ENCODE results near the gene PARD3.
"Not testable (repeated sequence)": the region's sequence is repeated elsewhere in the genome, so short reads cannot be mapped to it uniquely, and the experiment has no call there.

Gene PARD3

GRCh38 chr10:34097682-34098081 lies 717.4 kb downstream of the PARD3 start:
- no peak for DNase-seq (ENCODE audit: low spot score)

- DNase-seq (ENCODE audit: low spot score): no peak
Measured at GRCh38 chr10:34094961-34095360, 720.1 kb downstream of the PARD3 start.

GRCh38 chr10:34094146-34094696 lies 720.9 kb downstream of the PARD3 start:
- no peak for DNase-seq (ENCODE audit: low spot score)

DNA sequence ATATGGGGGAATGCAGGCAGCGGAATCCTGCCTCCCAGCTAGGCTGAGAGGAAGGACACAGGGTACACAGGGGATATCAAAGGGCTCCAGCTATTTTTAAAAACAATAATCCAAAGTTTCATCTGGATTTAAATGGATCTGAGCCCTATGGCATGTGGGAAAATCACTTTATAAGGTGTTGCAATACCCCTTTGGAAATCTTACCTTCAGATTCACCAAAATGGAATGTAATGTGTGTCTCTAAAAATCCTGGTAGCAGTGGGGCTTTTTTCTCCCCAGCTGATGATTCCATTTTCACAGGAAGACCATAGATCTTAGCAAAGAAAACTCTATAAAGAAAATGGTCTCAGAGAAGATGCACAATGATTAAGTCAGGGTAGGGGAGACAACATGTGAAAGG lies 722.2 kb downstream of the PARD3 start:
- peak; percentile 47 for DNase-seq (ENCODE audit: low spot score)

- DNase-seq (ENCODE audit: low spot score): no peak
Measured at GRCh38 chr10:34091635-34092195, 723.4 kb downstream of the PARD3 start.

GRCh38 chr10:34089253-34089652 lies 725.8 kb downstream of the PARD3 start:
- no peak for DNase-seq (ENCODE audit: low spot score)

DNA sequence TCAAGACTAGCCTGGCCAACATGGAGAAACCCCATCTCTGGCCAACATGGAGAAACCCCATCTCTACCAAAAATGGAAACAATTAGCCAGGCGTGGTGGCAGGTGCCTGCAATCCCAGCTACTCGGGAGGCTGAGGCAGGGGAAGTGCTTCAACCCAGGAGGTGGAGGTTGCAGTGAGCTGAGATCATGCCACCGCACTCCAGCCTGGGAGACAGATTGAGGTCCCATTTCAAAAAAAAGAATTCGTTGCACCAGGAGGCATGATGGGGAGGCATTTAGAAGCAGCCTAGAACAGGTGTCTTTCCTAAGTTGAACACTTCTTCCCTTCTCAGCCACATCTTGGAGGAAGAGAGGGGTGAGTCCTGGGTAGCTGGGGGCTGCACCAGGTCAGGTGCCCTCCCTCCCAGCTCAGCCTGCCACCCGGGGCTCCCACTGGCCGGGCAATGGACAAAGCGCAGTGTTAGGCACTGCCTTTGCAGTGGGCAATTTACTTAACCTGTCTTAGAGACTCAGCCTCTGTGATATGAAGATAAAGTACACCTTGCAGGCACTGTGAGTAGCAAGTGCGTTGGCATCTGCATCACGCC lies 726.8 kb downstream of the PARD3 start:
- DNase-seq (ENCODE audit: low spot score): no peak

- DNase-seq (ENCODE audit: low spot score): no peak
Measured at GRCh38 chr10:34087095-34087418, 728.0 kb downstream of the PARD3 start.

DNA sequence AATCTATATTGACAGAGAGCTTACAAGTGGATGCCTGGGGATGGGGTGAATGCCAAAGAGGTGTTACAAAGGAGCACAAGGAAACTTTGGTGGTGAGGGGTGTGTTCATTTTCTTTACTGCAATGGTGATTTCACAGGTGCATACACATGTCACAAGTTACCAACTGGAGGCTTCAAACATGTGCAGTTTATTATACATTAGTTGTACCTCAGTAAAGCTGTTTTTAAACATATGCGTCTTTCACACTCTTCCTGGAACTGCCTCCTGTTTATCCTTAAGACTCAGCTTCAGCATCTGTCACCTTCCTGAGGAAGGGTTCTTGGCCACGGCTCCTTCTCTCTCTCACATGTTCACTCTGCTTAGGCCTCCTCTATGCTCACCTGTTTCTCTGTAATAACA lies 731.5 kb downstream of the PARD3 start:
- no peak for DNase-seq (ENCODE audit: low spot score)

- DNase-seq (ENCODE audit: low spot score): no peak
Measured at GRCh38 chr10:34081948-34082347, 733.1 kb downstream of the PARD3 start.

GRCh38 chr10:34081347-34081743 lies 733.8 kb downstream of the PARD3 start:
- no peak for DNase-seq (ENCODE audit: low spot score)

- no peak for DNase-seq (ENCODE audit: low spot score)
Measured at GRCh38 chr10:34080485-34081346, 734.4 kb downstream of the PARD3 start.

DNA sequence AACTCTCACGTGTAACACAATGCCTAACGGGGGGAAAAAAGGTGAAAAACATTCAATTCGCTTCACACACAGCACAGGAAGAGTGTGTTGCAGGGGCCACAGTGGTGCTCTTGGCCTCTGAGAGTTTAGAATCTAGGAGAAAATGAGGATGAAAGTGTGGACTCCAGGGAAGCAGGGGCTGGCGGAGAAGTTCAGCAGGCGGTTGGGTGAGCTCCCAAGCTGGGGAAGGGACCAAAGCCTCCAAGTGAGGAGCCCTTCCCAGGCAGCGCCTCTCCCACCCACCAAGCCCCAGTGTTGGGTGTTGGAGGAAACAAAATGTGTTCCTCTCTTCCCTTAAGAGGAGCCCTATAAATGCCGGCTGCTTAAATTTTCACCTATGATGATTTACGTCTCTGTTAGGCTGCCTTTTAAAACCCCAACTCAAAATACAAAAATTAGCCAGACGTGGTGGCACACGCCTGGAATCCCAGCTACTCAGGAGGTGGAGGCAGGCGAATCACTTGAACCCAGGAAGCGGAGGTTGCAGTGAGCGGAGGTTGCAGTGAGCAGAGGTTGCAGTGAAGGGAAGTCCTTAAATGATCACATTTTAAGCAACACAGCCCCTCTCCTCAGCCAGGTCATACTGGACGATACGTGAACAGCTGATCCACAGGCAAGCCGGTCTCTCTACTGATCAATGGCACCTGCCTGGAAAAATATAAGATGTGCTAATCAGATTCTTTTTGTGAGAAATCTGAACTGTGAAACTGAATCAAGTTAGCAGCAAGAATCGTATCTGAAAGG lies 735.2 kb downstream of the PARD3 start:
- DNase-seq (ENCODE audit: low spot score): no peak

DNA sequence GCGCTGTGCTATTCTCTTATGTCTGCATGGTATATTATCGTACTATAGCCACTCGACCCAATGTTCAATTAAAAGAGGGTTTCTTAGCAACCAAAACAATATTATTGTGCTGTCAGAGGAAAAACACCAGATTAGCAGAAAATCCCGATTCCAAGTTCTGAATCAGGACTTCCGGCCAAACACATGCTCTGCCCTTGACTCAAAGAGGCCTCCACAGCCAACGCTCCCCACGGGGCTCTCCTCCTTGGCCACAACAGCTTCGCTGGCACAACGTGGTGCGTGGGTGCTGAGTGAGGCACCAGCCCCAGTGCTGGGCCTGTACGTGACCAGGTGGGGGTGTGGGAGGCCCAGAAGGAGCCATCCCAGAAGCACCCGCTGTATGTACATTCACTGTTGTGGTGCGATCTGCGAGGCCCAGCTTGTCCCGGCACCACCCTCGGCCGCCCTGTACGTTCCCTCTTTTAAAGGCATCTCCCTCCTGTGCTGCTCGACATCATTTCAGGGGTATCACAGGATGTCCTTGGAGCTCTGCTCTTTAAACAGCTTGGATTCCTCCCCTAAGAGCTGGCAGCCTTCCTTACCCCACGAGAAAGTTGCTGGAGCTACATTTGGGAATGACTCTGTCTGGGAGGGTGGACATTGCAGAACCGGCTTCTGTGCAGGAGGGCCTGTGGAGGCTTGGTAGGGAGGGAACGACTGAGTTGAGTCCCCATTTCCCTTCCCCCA lies 736.2 kb downstream of the PARD3 start:
- DNase-seq (ENCODE audit: low spot score): peak; percentile 83

DNA sequence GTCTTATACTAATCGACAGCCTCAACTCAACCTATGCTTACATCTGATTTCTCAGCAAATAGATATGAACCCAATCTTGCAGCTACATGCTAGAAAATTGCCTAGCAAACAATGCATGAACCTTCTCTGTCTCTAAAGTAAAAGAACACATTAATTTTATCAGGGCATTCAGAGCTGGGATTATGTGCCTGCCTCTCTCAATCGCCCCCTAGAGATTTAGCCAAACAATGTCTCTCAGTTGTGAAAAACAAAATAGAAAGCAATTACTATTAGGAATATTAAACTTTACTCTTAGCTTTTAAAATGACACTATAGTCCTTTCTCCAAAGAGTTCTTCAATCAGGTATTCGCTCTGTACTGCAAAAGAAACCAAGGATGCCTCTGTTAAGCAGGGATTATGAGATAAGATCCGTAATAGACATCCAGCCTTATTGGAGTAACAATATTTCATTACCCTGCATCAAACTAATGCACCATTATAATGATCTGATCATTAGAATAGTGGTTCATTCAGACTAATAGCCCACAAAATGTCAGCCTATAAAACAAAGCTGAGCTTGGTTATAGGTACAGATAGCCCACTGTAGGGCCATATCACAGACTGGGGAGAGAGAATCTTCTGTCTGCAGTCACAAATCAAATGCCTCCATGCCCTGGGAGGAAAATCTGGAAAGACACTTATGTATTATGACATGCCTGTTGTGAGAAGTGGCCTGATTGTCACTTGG lies 736.9 kb downstream of the PARD3 start:
- DNase-seq (ENCODE audit: low spot score): no peak

DNA sequence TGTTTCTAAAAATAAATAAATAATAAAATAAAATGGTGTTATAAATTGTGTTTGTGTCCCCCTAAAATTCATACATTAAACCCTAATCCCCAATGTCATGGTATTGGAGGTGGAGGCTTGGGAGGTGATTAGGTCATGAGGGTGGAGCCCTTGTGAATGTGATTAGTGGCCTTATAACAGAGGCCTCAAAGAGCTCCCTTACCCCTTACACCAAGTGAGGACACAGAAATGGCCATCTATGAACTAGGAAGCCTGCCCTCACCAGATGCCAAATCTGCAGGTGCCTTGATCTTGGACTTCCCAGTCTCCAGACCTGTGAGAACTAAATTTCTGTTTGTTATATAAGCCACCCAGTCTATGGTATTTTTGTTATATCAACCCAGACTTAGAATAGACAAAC lies 738.7 kb downstream of the PARD3 start:
- no peak for DNase-seq (ENCODE audit: low spot score)

DNA sequence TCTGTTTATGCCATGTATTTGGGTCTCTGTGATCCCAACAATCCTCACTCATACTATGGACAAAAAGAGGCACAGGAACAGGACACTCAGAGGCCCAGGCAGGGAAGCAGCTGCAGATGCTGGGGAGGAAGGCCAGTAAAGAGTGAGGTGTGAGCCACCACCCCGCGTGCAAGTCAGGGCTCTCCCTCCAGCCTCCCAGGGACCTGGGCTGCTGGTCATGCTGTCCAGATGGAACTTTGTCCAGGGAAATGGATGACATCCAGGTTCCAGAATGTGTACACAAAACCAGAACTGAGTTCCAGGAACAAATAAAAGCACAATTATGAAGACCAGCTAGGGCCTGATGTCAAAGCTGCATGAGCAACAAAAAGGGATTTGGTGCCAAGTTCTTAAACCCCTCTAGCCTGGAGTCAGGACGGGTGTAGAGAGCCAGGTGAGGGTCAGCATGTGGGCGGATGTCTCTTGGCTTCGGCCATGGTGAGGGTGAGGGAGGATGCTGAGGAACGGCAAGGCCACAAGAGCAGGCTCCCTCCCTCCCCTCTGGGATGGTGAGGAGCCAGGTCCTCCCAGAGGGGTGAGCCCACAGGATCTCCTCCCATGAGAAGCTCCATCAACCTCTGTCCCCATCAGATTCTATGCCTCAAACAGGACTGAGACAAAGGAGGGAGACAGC lies 739.7 kb downstream of the PARD3 start:
- DNase-seq (ENCODE audit: low spot score): no peak

DNA sequence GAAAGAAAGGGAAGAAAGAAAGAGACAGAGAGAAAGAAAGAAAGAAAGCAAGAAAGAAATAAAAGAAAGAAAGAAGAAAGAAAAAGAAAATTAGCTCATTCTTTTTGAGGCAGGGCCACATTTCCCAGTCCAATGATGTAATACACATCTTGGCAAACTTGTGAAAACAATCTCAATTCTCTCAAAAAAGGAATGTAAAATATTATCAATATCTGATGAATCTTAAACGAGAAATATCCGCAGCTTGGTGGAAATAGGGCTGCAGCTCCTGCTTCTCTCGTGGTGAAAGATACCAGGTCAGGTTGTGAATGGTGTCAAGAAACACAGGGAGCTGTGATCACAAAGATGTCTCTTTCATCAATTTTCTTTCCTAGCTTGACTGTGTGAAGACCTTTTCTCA lies 741.0 kb downstream of the PARD3 start:
- no peak for DNase-seq (ENCODE audit: low spot score)

DNA sequence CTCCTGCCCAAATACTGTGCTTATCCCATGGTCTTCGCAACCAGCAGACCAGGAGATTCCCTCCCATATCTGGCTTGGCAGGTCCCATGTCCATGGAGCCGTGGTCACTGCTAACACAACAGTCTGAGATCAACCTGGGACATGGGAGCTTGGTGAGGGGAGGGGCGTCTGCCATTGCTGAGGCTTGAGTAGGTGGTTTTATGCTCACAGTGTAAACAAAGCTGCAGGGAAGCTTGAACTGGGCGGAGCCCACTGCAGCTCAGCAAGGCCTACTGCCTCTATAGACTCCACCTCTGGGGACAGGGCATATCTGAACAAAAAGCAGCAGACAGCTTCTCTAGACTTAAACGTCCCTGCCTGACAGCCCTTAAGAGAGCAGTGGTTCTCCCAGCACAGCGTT lies 747.4 kb downstream of the PARD3 start:
- not testable (repeated sequence) for DNase-seq (ENCODE audit: low spot score)

DNA sequence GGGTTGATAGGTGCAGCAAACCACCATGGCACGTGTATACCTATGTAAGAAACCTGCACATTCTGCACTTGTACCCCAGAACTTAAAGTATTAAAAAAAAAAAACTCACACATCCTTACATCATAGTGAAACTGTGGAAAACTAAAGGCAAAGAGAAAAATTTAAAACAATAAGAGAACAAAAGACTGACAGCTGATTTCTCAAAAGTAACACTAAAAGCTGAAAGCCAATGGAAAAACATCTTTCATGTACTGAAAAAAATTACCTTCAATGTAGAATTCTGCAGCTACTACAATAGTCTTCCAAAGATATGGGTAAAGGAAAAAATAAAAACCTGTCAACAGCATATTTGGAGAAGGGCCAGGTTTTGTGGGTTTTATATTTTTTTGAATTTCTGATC lies 751.5 kb downstream of the PARD3 start:
- no peak for DNase-seq (ENCODE audit: low spot score)

DNA sequence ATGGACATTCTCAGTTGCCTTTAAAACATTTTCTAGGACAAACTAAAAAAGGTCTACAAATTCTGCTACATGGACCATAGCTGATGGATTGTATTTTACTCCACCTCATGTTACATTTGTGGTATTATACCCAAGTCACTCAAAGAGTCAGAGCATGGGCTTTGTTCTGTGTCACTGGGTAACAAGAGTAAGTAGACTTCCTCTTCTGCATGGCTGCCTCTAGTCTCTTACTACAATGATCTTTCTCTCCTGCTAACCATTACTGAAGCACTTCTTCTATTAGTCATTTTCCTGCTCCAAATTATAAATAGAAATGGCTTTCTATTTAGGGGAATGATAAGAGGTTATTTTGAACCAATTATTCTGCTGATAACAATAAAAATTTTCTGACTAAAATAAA lies 753.3 kb downstream of the PARD3 start:
- no peak for DNase-seq (ENCODE audit: low spot score)

Data from GM03348 (cell line).